Middle frontal gyrus (tissue), 1 donor: Measurements from ENCODE around the gene UCN.
"Not testable (repeated sequence)": the region's sequence is repeated elsewhere in the genome, so short reads cannot be mapped to it uniquely, and the experiment has no call there.

Experiments
- DNase-seq: peaks from one replicate; pipeline ENCODE4 v3.0.0-alpha.2; 2015; ENCODE audit warnings: low spot score; ENCODE audit errors: extremely low spot score

The UCN gene

DNA sequence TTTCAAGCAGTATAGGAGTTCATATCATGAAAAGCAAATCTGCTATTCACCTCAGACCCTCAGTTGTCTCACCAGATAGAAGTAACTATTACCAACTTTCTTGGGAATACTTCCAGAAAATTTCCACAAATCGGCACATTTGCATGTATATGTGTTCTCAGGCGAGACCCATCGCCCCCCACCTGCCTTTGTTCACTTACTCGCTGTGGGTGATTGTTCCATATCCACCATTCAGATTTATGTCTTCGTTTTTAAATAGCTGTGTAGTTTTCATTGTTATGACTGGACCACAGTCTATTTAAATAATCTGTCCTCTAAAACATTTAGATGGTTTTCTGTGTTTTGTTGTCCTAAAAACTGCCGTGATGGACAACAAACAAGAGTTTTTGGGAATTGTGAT lies 22.8 kb downstream of the UCN start:
- DNase-seq = no peak

DNA sequence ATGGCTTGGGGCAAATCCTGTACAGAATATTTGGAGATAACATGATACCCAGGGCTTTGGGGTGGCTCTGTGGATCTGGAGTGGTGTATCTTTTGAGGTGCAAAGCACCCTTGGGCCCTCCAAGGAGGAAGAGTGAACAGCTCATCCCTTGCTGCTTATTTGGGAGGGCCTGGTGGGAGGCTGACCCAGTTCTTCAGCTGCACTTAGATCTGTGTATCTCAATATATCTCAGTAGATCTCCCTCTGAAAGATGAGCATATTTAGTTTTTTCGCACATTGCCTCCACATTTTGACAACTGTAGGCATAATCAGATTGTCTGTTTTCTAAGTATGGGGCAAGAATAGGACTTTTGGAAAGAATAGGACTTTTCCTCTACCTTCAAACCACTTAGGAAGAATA lies 23.2 kb downstream of the UCN start:
- DNase-seq = peak; percentile 47

DNA sequence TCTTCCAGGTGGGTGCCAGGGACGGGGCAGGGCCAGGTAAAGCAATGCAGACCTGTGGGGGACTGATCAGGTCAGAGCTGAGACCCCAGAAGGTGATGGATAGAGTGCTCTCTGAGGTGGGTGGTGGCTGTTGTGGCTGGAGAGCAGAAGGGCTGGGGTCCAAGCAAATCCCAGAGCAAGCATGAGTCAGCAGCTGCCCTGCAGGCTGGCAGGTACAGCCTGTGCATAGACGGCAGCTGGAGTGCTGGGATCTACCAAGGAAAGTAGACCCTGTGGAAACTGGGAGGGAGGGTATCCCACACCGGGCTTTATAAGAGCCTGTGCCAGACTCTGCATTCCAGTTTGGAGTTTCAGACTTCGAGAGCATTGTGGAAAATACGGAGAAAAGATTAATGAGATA lies 25.4 kb downstream of the UCN start:
- no peak for DNase-seq

DNA sequence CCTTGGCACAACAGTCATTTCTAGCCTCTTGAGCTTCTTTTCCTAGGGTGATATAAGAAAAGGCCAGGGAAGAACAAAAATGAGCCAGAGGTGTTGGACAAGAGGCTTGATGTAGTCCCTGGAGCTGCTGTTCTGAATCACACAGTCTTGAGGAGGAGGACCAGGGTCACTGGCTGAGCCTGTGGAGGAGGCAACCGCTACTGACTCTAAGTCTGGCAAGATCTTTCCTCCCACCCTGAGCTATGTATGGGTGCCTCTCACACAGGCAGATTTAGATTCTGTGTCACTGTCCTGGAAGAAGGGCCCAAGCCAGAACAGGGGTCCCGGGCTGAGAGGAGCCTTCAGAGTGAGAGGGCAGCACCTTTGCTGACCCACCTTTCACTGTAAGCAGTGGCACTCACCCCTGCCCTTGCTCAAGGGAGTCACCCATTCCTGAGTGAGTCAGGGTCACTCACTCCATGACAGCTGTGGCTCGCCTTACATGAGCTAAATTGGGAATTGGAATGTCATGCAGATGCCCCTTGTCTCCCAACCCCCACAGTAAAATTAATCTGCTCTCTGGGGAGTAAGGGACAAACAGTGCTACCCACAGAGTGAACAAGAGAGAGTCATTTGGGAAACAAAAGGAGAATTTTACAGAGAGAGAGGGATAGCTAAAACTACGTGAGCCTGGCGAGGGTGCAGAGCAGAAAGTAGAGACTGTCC lies 26.2 kb downstream of the UCN start, which contains the start of gene TRIM54:
TRIM54 (plus strand) TSS at position 575 of the 705 bp plus-strand sequence. CDS start 303 bp downstream, outside the sequence.
- DNase-seq = no peak

GRCh38 chr2:27281442-27281841 lies 26.8 kb downstream of the UCN start:
- DNase-seq = no peak

GRCh38 chr2:27280826-27281225 lies 27.4 kb downstream of the UCN start:
- no peak for DNase-seq

GRCh38 chr2:27278010-27278409 lies 30.2 kb downstream of the UCN start:
- DNase-seq = no peak

DNA sequence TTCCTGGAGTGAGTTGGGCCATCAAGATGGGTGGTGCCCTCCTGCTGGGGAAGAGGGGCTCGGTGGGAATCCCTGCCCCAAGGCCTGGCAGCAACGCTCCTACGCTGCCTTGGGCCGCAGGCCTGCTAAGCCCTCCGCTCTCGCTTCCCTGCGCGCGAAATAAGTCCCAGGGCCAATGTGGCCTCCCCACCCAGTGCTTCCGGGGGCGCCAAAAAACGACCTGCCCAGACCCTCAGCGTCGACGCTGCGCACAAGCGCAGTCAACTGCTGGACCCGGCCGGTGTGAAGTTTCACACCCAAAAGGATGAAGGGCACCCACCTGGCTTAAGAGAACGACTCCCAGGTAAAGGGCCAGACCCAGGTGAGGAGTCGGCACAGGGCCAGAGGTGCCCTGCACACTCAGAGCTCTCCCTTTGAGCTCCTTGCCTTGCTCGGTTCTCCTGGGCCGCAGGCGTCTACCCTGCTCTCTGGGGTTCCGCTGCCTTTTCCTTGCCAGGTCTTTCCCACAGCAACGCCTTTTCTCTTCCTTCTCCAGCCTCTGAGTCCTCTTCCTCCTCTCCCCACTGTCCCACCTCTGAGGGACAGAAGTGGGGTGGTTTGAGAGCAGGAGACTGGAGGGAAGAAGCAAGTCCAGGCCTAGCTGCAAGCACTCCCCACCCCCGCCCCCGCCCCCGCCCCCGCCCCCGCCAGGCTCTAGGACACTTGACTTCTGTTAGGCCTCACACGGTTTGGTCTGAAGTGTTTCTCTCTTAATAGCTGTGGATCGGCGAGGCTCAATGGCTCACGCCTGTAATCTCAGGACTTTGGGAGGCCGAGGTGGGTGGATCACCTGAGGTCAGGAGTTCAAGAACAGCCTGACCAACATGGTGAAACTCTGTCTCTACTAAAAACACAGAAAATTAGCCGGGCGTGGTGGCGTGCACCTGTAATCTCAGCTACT lies 32.8 kb downstream of the UCN start, which contains the start of gene DNAJC5G:
DNAJC5G (plus strand) TSS at position 223 of the 940 bp plus-strand sequence. CDS start 1,296 bp downstream, outside the sequence.
- no peak for DNase-seq

GRCh38 chr2:27272537-27273522 lies 35.4 kb downstream of the UCN start:
- not testable (repeated sequence) for DNase-seq

DNA sequence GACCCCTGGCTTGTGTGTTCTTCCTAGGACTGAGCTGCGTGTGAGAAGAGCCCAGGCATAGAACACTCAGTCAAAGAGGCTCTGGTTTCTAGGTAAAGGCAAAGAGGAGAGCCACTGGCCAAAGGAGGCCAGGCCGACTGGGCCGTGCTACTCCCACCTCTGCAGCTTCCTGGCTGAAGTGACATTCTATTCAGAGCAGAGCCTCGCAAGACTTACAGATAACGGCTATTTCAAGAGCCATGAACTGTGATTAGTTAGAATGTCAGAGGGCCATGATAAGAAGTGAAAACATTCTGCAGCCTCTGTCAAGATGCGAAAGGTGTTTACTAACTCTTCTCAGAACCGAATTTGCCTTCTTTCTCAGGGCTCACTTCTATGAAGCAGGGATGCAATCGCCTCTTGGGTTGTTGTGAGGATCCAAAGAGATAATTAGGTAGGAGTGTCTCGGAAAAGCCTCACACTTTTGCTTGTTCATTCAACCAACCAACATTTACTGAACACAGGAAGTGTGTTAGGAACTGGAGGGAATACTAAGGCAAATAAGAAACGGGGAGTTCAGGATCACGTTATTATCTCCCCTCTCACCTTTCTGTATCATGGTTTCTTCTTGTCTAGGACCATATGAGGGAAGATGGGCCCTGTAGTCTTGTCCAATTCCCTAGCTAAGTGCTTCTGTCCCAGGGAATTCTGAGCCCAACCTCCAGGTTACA lies 36.5 kb downstream of the UCN start:
- DNase-seq = no peak

DNA sequence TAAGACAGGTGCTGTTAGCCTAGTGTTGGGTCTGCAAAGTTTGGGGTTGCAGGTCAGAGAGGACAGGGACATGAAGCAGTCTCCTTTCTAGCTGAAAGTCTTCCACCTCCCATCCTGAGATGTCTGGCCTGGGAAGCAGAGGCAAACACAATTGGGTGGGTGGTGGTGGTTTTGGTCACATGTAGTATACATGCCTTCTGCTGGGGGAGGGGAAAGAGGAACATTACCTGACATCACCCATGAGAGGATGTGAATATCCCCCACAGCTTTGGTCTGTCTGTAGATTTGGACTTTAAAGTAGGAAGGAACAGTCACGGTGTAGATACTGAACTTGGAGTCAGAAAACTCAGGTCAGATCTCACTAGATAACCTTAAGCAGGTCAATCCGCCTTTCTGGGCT lies 37.6 kb downstream of the UCN start:
- no peak for DNase-seq

GRCh38 chr2:27270131-27270530 lies 38.1 kb downstream of the UCN start:
- DNase-seq = no peak

- not testable (repeated sequence) for DNase-seq
These were observed 39.9 kb downstream of the UCN start for GRCh38 chr2:27268296-27268695.

- DNase-seq = no peak
These were observed 42.7 kb downstream of the UCN start for GRCh38 chr2:27265536-27265870.

- DNase-seq = no peak
These were observed 43.3 kb downstream of the UCN start for GRCh38 chr2:27264753-27265535.

GRCh38 chr2:27264253-27264752 lies 43.9 kb downstream of the UCN start:
- no peak for DNase-seq

- DNase-seq = no peak
These were observed 44.7 kb downstream of the UCN start for GRCh38 chr2:27263287-27264252.
